Gastroesophageal sphincter (tissue), 3 donors: ENCODE data around the gene ANKUB1.

ENCODE experiments used
- EP300 ChIP-seq: sonication (generic); formaldehyde crosslinking; IDR thresholded peaks from one replicate; pipeline ENCODE4 v1.6.1; 2017; ENCODE audit warnings: antibody characterized with exemption, mild to moderate bottlenecking
- TF ChIP-seq, protein P1 (sequence below), 4 experiments: fragments of 200-600 bp in 2 of 4; fragments of 450-650 bp in 2 of 4; sonication (generic) in 1 of 4; IDR thresholded peaks; one replicate each; pipeline ENCODE4 v1.5.1; 2017 to 2019; ENCODE audit warnings: antibody characterized with exemption in 4 of 4, mild to moderate bottlenecking in 2 of 4, moderate library complexity in 2 of 4

DNA sequence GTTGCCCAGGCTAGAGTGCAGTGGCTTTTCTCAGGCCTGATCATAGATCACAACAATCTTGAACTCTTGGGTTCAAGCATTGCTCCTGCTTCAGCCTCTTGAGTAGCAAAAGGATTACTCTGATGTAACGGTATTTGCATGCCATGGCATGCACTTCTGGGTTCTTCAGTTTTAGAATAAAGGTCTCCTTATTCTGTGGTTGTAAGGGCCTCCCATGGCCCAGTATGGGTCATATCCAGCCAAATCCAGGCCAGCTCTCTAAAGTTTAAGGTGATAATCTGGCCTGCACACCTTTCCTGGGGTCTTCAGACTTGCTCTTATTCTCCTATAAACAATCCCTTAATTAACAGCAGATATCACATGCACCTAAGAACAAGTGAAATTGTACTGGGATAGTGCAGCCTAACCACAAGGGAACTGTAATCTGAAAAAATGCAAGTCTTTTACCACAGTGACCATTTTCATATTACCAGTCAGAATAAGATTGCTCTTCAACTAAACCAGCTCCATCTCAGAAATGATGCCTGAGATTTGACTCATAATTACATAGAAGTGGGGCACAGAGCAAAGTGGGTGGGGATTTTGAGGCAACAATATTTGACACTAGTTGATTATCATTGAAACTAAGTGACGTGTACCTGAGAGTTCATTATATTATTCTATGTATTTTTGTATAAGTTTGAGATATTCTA is 65.5 kb downstream of the ANKUB1 start:
- TF ChIP-seq, protein P1, sequence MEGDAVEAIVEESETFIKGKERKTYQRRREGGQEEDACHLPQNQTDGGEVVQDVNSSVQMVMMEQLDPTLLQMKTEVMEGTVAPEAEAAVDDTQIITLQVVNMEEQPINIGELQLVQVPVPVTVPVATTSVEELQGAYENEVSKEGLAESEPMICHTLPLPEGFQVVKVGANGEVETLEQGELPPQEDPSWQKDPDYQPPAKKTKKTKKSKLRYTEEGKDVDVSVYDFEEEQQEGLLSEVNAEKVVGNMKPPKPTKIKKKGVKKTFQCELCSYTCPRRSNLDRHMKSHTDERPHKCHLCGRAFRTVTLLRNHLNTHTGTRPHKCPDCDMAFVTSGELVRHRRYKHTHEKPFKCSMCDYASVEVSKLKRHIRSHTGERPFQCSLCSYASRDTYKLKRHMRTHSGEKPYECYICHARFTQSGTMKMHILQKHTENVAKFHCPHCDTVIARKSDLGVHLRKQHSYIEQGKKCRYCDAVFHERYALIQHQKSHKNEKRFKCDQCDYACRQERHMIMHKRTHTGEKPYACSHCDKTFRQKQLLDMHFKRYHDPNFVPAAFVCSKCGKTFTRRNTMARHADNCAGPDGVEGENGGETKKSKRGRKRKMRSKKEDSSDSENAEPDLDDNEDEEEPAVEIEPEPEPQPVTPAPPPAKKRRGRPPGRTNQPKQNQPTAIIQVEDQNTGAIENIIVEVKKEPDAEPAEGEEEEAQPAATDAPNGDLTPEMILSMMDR (IDR thresholded peaks at IDR 0.05), result no peak
- no peak for TF ChIP-seq EP300
